ENCODE measurements around the gene UVRAG. TPM values are rescaled to one million over a fixed set of nuclear protein-coding genes. Genes with fewer than 3 reads are reported as not detected.

UVRAG gene
- total RNA-seq, 1 donor from 2014 or later = 18.6 TPM

GRCh38 chr11:76162336-76163288, 347.6 kb downstream of the UVRAG start:
- intact Hi-C loops (cut with micrococcal nuclease) = no loop called here
- DNase-seq (ENCODE audit: low spot score) = no peak
- no peaks in the 10 kb centered on the region for H3K9me3 Mint-ChIP-seq
- H3K4me3 Mint-ChIP-seq = no peak overlapping the region
- no peaks in the 10 kb centered on the region for H3K4me1 Mint-ChIP-seq (ENCODE audit: low read depth)
- H3K27me3 Mint-ChIP-seq (ENCODE audit: insufficient read depth) = peaks cover 1% of the 10 kb centered on the region
- no peak overlapping the region for H3K27ac Mint-ChIP-seq
- H3K36me3 Mint-ChIP-seq (ENCODE audit: low read depth) = no peaks in the 10 kb centered on the region

GRCh38 chr11:76163289-76163880, 348.4 kb downstream of the UVRAG start:
- intact Hi-C loops (cut with micrococcal nuclease) = no loop called here
- Mint-ChIP-seq H3K36me3 (ENCODE audit: low read depth) (no peaks in the 10 kb centered on the region), H3K4me3 (no peak overlapping the region), H3K27me3 (ENCODE audit: insufficient read depth) (peaks cover 1% of the 10 kb centered on the region), H3K27ac (no peak overlapping the region), H3K9me3 (no peaks in the 10 kb centered on the region), H3K4me1 (ENCODE audit: low read depth) (no peaks in the 10 kb centered on the region)
- DNase-seq (ENCODE audit: low spot score) = no peak

- Mint-ChIP-seq H3K9me3 (no peaks in the 10 kb centered on the region), H3K4me1 (ENCODE audit: low read depth) (no peaks in the 10 kb centered on the region), H3K4me3 (no peak overlapping the region), H3K27ac (no peak overlapping the region), H3K27me3 (ENCODE audit: insufficient read depth) (peaks cover 1% of the 10 kb centered on the region), H3K36me3 (ENCODE audit: low read depth) (no peaks in the 10 kb centered on the region)
- no peak for DNase-seq (ENCODE audit: low spot score)
- intact Hi-C loops (cut with micrococcal nuclease) = no loop called here
Measured at GRCh38 chr11:76164081-76164480, 349.1 kb downstream of the UVRAG start.

GRCh38 chr11:76164861-76165751, 350.1 kb downstream of the UVRAG start:
- no peaks in the 10 kb centered on the region for H3K4me1 Mint-ChIP-seq (ENCODE audit: low read depth)
- intact Hi-C loops (cut with micrococcal nuclease) = no loop called here
- DNase-seq (ENCODE audit: low spot score) = no peak
- H3K9me3 Mint-ChIP-seq = no peaks in the 10 kb centered on the region
- no peak overlapping the region for H3K27ac Mint-ChIP-seq
- H3K27me3 Mint-ChIP-seq (ENCODE audit: insufficient read depth) = peaks cover 1% of the 10 kb centered on the region
- no peaks in the 10 kb centered on the region for H3K36me3 Mint-ChIP-seq (ENCODE audit: low read depth)
- no peak overlapping the region for H3K4me3 Mint-ChIP-seq

GRCh38 chr11:76166314-76166713, 351.3 kb downstream of the UVRAG start:
- Mint-ChIP-seq H3K4me3 (no peak overlapping the region), H3K4me1 (ENCODE audit: low read depth) (no peaks in the 10 kb centered on the region), H3K27me3 (ENCODE audit: insufficient read depth) (no peaks in the 10 kb centered on the region), H3K9me3 (no peaks in the 10 kb centered on the region), H3K36me3 (ENCODE audit: low read depth) (no peaks in the 10 kb centered on the region), H3K27ac (no peak overlapping the region)
- DNase-seq (ENCODE audit: low spot score) = no peak
- intact Hi-C loops (cut with micrococcal nuclease) = no loop called here

GRCh38 chr11:76167590-76167989, 352.6 kb downstream of the UVRAG start:
- no peak overlapping the region for H3K27ac Mint-ChIP-seq
- H3K36me3 Mint-ChIP-seq (ENCODE audit: low read depth) = no peaks in the 10 kb centered on the region
- no peaks in the 10 kb centered on the region for H3K4me1 Mint-ChIP-seq (ENCODE audit: low read depth)
- DNase-seq (ENCODE audit: low spot score) = no peak
- H3K9me3 Mint-ChIP-seq = no peaks in the 10 kb centered on the region
- no peaks in the 10 kb centered on the region for H3K27me3 Mint-ChIP-seq (ENCODE audit: insufficient read depth)
- intact Hi-C loops (cut with micrococcal nuclease) = no loop called here
- no peak overlapping the region for H3K4me3 Mint-ChIP-seq

- intact Hi-C loops (cut with micrococcal nuclease) = no loop called here
- Mint-ChIP-seq H3K4me1 (ENCODE audit: low read depth) (no peaks in the 10 kb centered on the region), H3K4me3 (no peak overlapping the region), H3K9me3 (no peaks in the 10 kb centered on the region), H3K27ac (no peak overlapping the region), H3K27me3 (ENCODE audit: insufficient read depth) (peaks cover 2% of the 10 kb centered on the region), H3K36me3 (ENCODE audit: low read depth) (no peaks in the 10 kb centered on the region)
- no peak for DNase-seq (ENCODE audit: low spot score)
Measured at GRCh38 chr11:76169473-76169896, 354.5 kb downstream of the UVRAG start.

- Mint-ChIP-seq H3K36me3 (ENCODE audit: low read depth) (no peaks in the 10 kb centered on the region), H3K9me3 (no peaks in the 10 kb centered on the region), H3K27ac (no peak overlapping the region), H3K27me3 (ENCODE audit: insufficient read depth) (peaks cover 2% of the 10 kb centered on the region), H3K4me1 (ENCODE audit: low read depth) (no peaks in the 10 kb centered on the region), H3K4me3 (no peak overlapping the region)
- DNase-seq (ENCODE audit: low spot score) = no peak
- intact Hi-C loops (cut with micrococcal nuclease) = no loop called here
Measured at GRCh38 chr11:76170468-76170867, 355.5 kb downstream of the UVRAG start.

- no peak for DNase-seq (ENCODE audit: low spot score)
- H3K4me3 Mint-ChIP-seq = no peak overlapping the region
- intact Hi-C loops (cut with micrococcal nuclease) = no loop called here
- no peaks in the 10 kb centered on the region for H3K9me3 Mint-ChIP-seq
- no peaks in the 10 kb centered on the region for H3K4me1 Mint-ChIP-seq (ENCODE audit: low read depth)
- peaks cover 2% of the 10 kb centered on the region for H3K27me3 Mint-ChIP-seq (ENCODE audit: insufficient read depth)
- H3K36me3 Mint-ChIP-seq (ENCODE audit: low read depth) = no peaks in the 10 kb centered on the region
- no peak overlapping the region for H3K27ac Mint-ChIP-seq
Measured at GRCh38 chr11:76172583-76172982, 357.6 kb downstream of the UVRAG start.

GRCh38 chr11:76173663-76174062, 358.7 kb downstream of the UVRAG start:
- Mint-ChIP-seq H3K4me3 (no peak overlapping the region), H3K36me3 (ENCODE audit: low read depth) (no peaks in the 10 kb centered on the region), H3K27ac (no peak overlapping the region), H3K4me1 (ENCODE audit: low read depth) (no peaks in the 10 kb centered on the region), H3K27me3 (ENCODE audit: insufficient read depth) (peaks cover 2% of the 10 kb centered on the region), H3K9me3 (no peaks in the 10 kb centered on the region)
- no peak for DNase-seq (ENCODE audit: low spot score)
- intact Hi-C loops (cut with micrococcal nuclease) = no loop called here

GRCh38 chr11:76174330-76174729, 359.3 kb downstream of the UVRAG start:
- Mint-ChIP-seq H3K4me3 (no peak overlapping the region), H3K9me3 (no peaks in the 10 kb centered on the region), H3K27ac (no peak overlapping the region), H3K36me3 (ENCODE audit: low read depth) (no peaks in the 10 kb centered on the region), H3K27me3 (ENCODE audit: insufficient read depth) (peaks cover 2% of the 10 kb centered on the region), H3K4me1 (ENCODE audit: low read depth) (no peaks in the 10 kb centered on the region)
- DNase-seq (ENCODE audit: low spot score) = no peak
- intact Hi-C loops (cut with micrococcal nuclease) = no loop called here

- Mint-ChIP-seq H3K9me3 (no peaks in the 10 kb centered on the region), H3K4me1 (ENCODE audit: low read depth) (no peaks in the 10 kb centered on the region), H3K27ac (no peak overlapping the region), H3K27me3 (ENCODE audit: insufficient read depth) (peaks cover 2% of the 10 kb centered on the region), H3K4me3 (no peak overlapping the region), H3K36me3 (ENCODE audit: low read depth) (no peaks in the 10 kb centered on the region)
- DNase-seq (ENCODE audit: low spot score) = no peak
- intact Hi-C loops (cut with micrococcal nuclease) = no loop called here
Measured at GRCh38 chr11:76175783-76176182, 360.8 kb downstream of the UVRAG start.

- peaks cover 2% of the 10 kb centered on the region for H3K27me3 Mint-ChIP-seq (ENCODE audit: insufficient read depth)
- no peaks in the 10 kb centered on the region for H3K4me1 Mint-ChIP-seq (ENCODE audit: low read depth)
- no peak overlapping the region for H3K4me3 Mint-ChIP-seq
- H3K27ac Mint-ChIP-seq = no peak overlapping the region
- no peaks in the 10 kb centered on the region for H3K36me3 Mint-ChIP-seq (ENCODE audit: low read depth)
- intact Hi-C loops (cut with micrococcal nuclease) = no loop called here
- DNase-seq (ENCODE audit: low spot score) = no peak
- H3K9me3 Mint-ChIP-seq = no peaks in the 10 kb centered on the region
Measured at GRCh38 chr11:76176463-76176862, 361.5 kb downstream of the UVRAG start.
